ENCODE results near the gene SRRM3.
"Not testable (repeated sequence)": the region's sequence is repeated elsewhere in the genome, so short reads cannot be mapped to it uniquely, and the experiment has no call there.

SRRM3 gene

DNA sequence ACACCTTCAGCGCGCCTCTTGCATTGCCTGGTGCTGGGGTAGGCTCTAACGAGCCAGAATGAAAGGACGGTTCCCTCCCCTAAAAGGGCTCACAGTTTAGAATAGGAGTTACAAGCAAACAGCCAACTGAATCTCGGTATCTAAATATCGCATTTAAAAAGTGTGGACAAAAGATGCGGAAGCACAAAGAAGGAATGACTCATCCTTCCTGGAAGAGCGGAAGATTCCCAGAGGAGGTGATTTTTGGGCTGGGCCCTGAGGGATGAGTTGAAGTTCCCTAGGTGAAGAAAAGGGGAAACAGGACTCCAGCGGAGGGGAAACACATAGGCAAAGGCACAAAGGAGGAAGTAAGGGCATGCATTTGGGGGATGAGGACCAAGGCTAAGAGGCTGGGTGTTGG is 29.9 kb downstream of the SRRM3 start:
- no peak for DNase-seq

DNA sequence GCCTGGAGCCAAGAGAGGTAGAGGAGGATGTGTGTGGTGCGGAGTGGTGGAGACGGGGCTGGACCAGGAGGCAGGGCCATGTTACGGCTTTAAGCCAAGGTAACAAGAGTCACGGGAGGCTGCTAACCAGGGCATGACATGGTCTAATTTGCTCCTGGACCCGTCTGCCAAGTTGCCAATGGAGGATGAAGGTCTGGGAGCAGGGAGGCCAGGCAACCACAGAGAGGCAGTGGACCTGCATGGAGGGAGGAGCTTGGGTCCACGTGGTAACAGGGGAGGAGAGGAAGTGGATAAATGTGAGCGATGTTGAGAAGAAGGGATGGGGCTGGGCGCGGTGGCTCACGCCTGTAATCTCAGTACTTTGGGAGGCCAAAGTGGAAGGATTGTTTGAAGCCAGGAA is 31.0 kb downstream of the SRRM3 start:
- no peak for DNase-seq

GRCh38 chr7:76233538-76234281 is 32.0 kb downstream of the SRRM3 start:
- DNase-seq = no peak

DNA sequence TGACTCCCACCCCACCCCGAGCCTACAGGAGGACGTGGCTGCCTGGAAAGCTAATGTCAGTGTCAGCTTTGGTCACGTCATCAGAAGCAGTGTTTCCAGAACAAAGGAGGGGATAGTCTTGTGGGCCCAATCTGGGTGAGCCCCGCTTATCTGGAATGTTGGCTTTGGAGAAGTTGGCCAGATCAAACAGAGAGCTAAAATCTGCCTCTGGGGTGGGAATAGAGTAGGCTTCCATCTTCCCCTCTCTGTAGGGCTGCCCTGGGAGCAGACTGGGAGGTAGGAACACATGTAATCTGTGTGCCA is 32.5 kb downstream of the SRRM3 start:
- no peak for DNase-seq

GRCh38 chr7:76234931-76235441 is 33.3 kb downstream of the SRRM3 start:
- DNase-seq = peak; percentile 42

DNA sequence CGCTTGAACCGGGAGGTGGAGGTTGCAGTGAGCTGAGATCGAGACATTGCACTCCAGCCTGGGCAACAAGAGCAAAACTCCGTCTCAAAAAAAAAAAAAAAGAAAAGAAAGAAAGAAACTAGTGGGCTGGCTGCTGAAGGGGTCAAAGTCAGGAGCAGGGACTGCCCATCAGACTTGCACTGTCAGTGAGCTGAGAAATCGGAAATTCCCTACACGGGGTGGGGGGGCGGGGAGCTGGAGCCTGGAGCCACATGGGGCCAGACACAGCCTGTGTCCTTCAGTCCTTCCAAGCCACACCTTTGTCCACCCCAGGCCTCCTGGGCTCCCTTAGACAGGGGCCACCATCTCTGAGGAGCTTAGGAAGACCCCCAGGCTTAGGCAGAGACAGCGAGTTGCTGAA is 34.5 kb downstream of the SRRM3 start:
- no peak for DNase-seq

GRCh38 chr7:76238326-76238725 is 36.6 kb downstream of the SRRM3 start:
- DNase-seq = no peak

DNA sequence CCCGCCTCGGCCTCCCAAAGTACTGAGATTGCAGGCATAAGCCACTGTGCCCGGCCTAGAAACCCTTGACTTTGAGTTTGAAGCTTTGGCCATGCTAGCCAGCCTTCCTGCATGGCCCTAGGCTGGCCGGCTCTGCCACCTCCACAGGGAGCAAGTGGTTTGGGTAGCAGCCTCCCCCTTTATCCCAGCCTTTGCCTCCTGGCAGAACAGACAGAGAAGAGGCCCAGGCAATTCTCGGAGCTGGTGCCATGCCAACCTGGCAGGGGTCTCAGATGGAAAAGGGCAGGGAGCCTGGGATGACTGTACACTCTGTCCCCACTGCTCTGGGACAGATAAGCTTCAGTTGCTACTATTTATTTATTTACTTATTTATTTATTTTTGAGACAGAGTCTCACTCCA is 39.4 kb downstream of the SRRM3 start:
- no peak for DNase-seq

DNA sequence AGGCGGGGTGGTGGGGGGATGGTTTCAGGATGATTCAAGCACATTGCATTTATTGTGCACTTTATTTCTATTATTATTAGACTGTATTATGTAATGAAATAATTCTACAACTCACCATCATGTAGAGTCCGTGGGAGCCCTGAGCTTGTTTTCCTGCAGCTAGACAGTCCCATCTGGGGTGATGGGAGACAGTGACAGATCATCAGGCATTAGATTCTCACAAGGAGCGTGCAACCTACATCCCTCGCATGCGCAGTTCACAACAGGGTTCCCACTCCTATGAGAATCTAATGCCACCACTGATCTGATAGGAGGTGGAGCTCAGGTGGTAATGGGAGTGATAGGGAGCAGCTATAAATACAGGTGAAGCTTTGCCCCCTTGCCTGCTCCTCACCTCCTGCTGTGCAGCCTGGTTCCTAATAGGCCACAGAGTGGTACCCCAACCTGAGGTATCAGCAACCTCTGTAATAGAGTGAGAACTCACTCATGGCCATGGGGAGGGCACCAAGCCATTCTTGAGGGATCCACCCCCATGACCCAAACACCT is 40.9 kb downstream of the SRRM3 start:
- not testable (repeated sequence) for DNase-seq

DNA sequence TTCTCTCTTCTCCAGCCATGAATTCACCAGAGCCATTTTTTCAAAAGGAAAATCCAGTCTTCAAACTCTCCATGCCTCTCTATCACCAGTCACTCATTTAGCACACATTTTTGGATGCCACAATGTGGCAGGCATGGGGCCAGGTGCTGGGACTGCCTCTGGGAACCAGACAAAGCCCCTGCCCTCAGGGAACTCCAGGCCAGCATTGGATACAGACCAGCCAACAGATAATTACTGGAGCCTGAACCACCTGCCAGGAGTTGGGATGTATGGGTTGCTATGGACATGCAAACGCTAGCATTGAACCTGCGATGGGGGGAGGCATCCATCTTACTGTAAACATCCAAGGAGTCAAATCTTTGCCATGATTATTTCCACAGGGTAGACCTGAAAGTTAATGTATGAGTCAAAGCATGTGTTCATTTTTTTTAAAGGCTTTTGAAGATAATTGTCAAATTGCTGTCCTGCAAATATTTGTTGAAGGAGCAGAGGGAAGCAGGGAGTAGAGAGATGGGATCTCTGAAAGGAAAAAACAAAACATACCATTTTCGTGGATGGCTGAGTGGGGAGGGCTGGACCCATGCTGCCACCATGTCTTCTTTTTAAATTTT is 43.2 kb downstream of the SRRM3 start:
- no peak for DNase-seq

DNA sequence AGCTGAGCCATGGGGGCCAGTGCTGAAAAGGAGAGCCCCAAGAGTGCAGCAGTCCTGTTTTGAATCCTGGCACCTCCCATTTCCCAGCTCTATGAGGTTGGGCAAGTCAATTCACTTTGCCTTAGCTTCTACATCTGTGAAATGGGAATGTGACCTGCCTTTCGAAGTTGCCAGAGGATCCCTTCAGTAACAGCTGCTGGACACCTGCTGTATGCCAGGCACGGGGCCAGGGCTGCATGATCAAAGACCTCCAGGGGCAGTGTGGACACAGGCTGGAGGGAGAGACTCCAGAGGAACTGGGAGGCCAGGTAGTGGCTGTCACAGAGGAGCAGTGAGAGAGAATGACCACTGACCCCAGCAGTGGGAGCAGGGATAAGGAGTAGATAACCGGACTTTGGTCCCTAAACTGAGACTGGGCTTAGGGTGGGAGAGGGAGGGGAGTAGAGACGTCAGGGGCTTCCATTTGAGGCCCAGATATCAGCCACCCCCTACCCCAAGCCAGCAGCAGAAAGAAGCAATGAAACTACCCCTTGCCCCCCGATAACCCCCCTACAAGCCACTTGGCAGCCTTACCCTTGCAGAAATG is 45.2 kb downstream of the SRRM3 start:
- no peak for DNase-seq

DNA sequence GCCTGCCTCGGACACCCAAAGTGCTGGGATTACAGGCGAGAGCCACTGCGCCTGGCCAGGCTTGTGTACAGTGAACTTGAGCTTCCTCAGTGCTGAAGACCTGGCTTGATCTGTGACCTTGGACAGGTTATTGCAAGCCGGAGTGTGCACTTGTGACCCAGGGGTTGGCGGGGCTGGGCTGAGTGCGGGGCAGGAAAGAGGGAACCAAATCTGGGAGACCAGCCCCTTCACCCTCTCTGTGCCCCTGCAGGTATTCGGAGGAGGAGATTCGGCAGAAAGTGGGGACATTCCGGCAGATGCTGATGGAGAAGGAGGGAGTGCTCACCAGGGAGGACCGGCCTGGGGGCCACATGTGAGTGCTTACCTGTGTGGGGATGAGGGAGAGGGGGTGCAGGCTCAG is 46.2 kb downstream of the SRRM3 start:
- no peak for DNase-seq

GRCh38 chr7:76252021-76252420 is 50.3 kb downstream of the SRRM3 start:
- DNase-seq = no peak

- DNase-seq = no peak
Measured at GRCh38 chr7:76254781-76255180, 53.1 kb downstream of the SRRM3 start.

- DNase-seq = no peak
Measured at GRCh38 chr7:76257973-76258372, 56.3 kb downstream of the SRRM3 start.

- DNase-seq = no peak
Measured at GRCh38 chr7:76259124-76260093, 57.7 kb downstream of the SRRM3 start.

- DNase-seq = peak; percentile 52
Measured at GRCh38 chr7:76260171-76260703, 58.5 kb downstream of the SRRM3 start.

- DNase-seq = no peak
Measured at GRCh38 chr7:76261329-76261728, 59.6 kb downstream of the SRRM3 start.

DNA sequence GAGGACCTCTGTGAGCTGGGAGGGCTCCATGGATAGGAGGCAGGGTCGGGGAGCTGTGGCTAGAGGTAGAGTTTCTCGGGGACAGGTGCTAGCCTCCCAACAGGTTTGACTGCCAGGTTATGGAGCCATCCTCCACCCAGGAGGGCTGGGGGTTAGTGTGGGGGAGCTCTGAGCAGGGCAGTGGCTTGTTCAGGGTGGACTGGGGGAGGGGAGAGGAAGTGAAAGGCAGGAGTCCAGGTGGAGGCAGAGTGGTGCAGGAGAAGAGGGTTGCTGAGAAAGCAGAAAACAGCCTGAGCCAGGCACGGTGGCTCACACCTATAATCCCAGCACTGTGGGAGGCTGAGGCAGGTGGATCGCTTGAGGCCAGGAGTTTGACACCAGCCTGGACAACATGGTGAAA is 60.2 kb downstream of the SRRM3 start:
- DNase-seq = no peak

GRCh38 chr7:76262683-76263402 is 61.1 kb downstream of the SRRM3 start:
- no peak for DNase-seq

- no peak for DNase-seq
Measured at GRCh38 chr7:76265299-76265698, 63.6 kb downstream of the SRRM3 start.
